ENCODE measurements around the gene MAP3K7CL. TPM values are rescaled to one million over a fixed set of nuclear protein-coding genes. Genes with fewer than 3 reads are reported as not detected.
A peak's percentile ranks its signal among the peaks of the same experiment; 100 is the strongest.

The MAP3K7CL gene
- total and polyA plus RNA-seq, 4 donors: 1.4 to 3.5 (median 3.1) TPM

- Histone ChIP-seq H3K36me3 (ENCODE audit: control insufficient read depth in 4 of 4, insufficient read depth in 3 of 4, low read depth in 1 of 4, low read length in 3 of 4) (no peaks in the 10 kb centered on the region), H3K4me1 (ENCODE audit: control insufficient read depth in 4 of 4, insufficient read depth in 4 of 4, low read length in 3 of 4) (peaks cover 10 to 55% (median 22%) of the 10 kb centered on the region in 4 donors), H3K9ac (ENCODE audit: low read depth in 1 of 2, low read length in 2 of 2) (no peak overlapping the region), H3K27me3 (ENCODE audit: control insufficient read depth in 4 of 4, insufficient read depth in 4 of 4, low read length in 3 of 4) (no peaks in the 10 kb centered on the region), H3K27ac (ENCODE audit: low read depth in 1 of 2, low read length in 2 of 2) (no peak overlapping the region), H3K4me3 (ENCODE audit: low read depth in 1 of 3, low read length in 3 of 3) (no peak overlapping the region), H3K9me3 (ENCODE audit: control insufficient read depth in 4 of 4, low read length in 3 of 4) (no peaks in the 10 kb centered on the region)
- DNase-seq (ENCODE audit: low spot score): no peak
- no peak for TF ChIP-seq EGR1 (IDR thresholded peaks at IDR 0.05; ENCODE audit: low read depth in 2 of 2)
- TF ChIP-seq HNF4G (IDR thresholded peaks at IDR 0.05): no peak
- TF ChIP-seq MAX (IDR thresholded peaks at IDR 0.05): no peak
- TF ChIP-seq CTCF (IDR thresholded peaks at IDR 0.05; ENCODE audit: low read depth, low read length, missing input control): no peak
- TF ChIP-seq ZBTB33 (IDR thresholded peaks at IDR 0.05): no peak
- WGBS: 75% methylated on average over 10 of the region's 10 CpGs
Observed at GRCh38 chr21:29193072-29193471, 62.6 kb downstream of the MAP3K7CL start.

GRCh38 chr21:29193901-29194300, 63.5 kb downstream of the MAP3K7CL start:
- peak overlapping the region; percentile 68 to 69 for H3K27ac ChIP-seq (ENCODE audit: low read depth in 1 of 2, low read length in 2 of 2)
- 74% methylated on average over 6 of the region's 6 CpGs for WGBS
- H3K9ac ChIP-seq (ENCODE audit: low read depth in 1 of 2, low read length in 2 of 2): no peak overlapping the region
- no peaks in the 10 kb centered on the region for H3K9me3 ChIP-seq (ENCODE audit: control insufficient read depth in 4 of 4, low read length in 3 of 4)
- H3K36me3 ChIP-seq (ENCODE audit: control insufficient read depth in 4 of 4, insufficient read depth in 3 of 4, low read depth in 1 of 4, low read length in 3 of 4): no peaks in the 10 kb centered on the region
- TF ChIP-seq HNF4G (IDR thresholded peaks at IDR 0.05) (no peak), GABPA (IDR thresholded peaks at IDR 0.05 in 1 of 2, conservative IDR thresholded peaks at IDR 0.05 in 1 of 2) (no peak), MAX (IDR thresholded peaks at IDR 0.05) (no peak), SP1 (IDR thresholded peaks at IDR 0.05) (no peak), TAF1 (conservative IDR thresholded peaks at IDR 0.05) (no peak), ZBTB33 (IDR thresholded peaks at IDR 0.05) (no peak), RXRA (IDR thresholded peaks at IDR 0.05) (no peak), JUND (IDR thresholded peaks at IDR 0.05) (no peak), HNF4A (conservative IDR thresholded peaks at IDR 0.05) (no peak), YY1 (IDR thresholded peaks at IDR 0.05) (no peak)
- peaks cover 9 to 50% (median 20%) of the 10 kb centered on the region in 4 donors for H3K4me1 ChIP-seq (ENCODE audit: control insufficient read depth in 4 of 4, insufficient read depth in 4 of 4, low read length in 3 of 4)
- H3K27me3 ChIP-seq (ENCODE audit: control insufficient read depth in 4 of 4, insufficient read depth in 4 of 4, low read length in 3 of 4): no peaks in the 10 kb centered on the region
- H3K4me3 ChIP-seq (ENCODE audit: low read depth in 1 of 3, low read length in 3 of 3): no peak overlapping the region
- no peak for DNase-seq (ENCODE audit: low spot score)
